ENCODE measurements around the gene SH2D6. TPM values are rescaled to one million over a fixed set of nuclear protein-coding genes. Genes with fewer than 3 reads are reported as not detected.

Gene SH2D6
- 1 to 10 TPM in 3 of 6 experiments, under 1 TPM in 1, not detected in 2; 0.40 to 3.7 (median 2.3) TPM for total RNA-seq
- long read RNA-seq = 0 reads

DNA sequence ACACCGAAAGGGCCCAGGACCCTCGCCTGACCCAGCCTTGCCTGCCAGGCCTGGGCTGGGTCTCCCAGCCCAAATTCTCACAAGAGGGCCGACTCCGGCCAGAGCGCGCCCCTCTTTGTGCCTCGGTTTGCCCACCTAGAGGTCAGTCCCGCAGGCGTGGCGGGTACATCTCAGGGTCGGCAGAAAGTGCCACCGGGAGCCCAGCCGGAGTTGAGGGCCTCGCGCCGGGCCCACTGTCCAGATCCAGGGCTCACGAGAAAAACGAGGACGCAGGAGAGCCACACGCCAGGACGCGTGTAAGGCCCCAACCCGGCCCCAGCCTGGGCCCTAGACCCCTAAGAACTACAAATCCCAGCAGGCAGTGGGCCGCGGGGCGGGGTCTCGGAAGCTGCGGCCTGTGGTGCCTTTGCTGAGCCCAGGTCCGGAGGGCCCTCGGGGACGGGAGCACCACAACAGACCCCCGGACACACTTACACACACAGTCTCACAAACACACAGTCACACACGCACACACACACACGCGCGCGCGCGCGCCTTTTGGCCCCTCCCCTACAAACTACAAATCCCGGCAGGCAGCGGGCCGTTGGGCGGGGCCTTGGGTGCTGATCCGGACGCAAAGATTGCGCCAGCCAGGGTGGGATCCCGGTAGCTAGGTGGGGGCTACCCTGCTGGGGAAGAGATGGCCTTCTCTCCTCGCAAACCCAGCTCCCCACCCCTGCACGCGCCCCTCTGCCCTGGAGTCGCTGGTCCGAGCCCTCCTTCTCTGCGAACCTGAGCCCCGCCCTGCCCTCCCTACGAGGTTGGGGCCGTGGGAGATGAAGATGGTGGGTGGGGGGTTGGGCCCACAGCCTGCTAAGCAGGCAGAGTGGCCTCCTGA, at the start of gene SH2D6:
Gene SH2D6 (plus strand): TSS at position 583 of the 877 bp plus-strand sequence. CDS start 10,752 bp downstream, outside the sequence.
- WGBS (ENCODE audit: insufficient coverage, low coverage, low lambda C conversion rate, missing lambda C conversion rate) = 3% methylated on average over 7 of the region's 57 CpGs
- peak; percentile 55 for TF ChIP-seq POLR2A (IDR thresholded peaks at IDR 0.05)
- TF ChIP-seq, protein P1, sequence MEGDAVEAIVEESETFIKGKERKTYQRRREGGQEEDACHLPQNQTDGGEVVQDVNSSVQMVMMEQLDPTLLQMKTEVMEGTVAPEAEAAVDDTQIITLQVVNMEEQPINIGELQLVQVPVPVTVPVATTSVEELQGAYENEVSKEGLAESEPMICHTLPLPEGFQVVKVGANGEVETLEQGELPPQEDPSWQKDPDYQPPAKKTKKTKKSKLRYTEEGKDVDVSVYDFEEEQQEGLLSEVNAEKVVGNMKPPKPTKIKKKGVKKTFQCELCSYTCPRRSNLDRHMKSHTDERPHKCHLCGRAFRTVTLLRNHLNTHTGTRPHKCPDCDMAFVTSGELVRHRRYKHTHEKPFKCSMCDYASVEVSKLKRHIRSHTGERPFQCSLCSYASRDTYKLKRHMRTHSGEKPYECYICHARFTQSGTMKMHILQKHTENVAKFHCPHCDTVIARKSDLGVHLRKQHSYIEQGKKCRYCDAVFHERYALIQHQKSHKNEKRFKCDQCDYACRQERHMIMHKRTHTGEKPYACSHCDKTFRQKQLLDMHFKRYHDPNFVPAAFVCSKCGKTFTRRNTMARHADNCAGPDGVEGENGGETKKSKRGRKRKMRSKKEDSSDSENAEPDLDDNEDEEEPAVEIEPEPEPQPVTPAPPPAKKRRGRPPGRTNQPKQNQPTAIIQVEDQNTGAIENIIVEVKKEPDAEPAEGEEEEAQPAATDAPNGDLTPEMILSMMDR (IDR thresholded peaks at IDR 0.05) = no peak
- H3K4me1 ChIP-seq = peaks cover 4 to 54% (median 27%) of the 10 kb centered on the region in 4 donors

DNA sequence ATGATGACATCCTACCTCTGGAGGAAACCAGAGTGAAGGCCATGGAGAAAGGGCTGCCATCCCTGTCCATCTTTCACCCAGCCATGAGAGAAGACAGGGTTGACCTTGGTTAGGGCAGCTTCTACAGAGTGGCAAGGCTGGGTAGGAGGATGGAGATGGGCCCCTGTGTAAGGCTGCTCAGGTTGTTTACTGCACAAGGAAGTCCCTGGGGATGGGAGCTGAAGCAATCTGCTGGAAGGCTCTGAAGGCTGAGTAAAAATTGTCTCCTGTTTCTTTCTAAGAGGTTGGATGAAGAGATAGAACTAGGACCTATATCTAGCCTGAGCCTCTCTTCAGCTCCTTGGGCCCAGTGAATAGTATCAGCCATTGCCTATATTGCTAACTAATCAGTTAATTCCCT, 49.6 kb upstream of the SH2D6 start:
- no peaks in the 10 kb centered on the region for H3K36me3 ChIP-seq
- H3K9me3 ChIP-seq = no peaks in the 10 kb centered on the region
- peaks cover 0 to 14% (median 3%) of the 10 kb centered on the region in 4 donors for H3K4me1 ChIP-seq
- H3K27ac ChIP-seq = no peak overlapping the region
- H3K27me3 ChIP-seq = no peaks in the 10 kb centered on the region
- no peak for TF ChIP-seq POLR2A (IDR thresholded peaks at IDR 0.05)
- TF ChIP-seq, protein P1 (IDR thresholded peaks at IDR 0.05) = no peak
- H3K4me3 ChIP-seq = no peak overlapping the region
- no peak for DNase-seq
- intact Hi-C loops (cut with DNase I) = no loop called here
- ATAC-seq = no peak

More for the DNA sequence above, at the start of gene SH2D6:
- intact Hi-C loops (cut with DNase I) = loop anchor here in 1 of 2 donors (5.0 kb wide), 1 partner anchor 134 kb away; no protein-coding TSS in a partner anchor
- H3K9me3 ChIP-seq = no peaks in the 10 kb centered on the region
- H3K4me3 ChIP-seq = peak within 1 kb of the TSS; percentile 59 to 80 (median 74)
- peak within 1 kb of the TSS; percentile 84 to 92 (median 90) for H3K27ac ChIP-seq
- peak; percentile 84 to 85 (median 85) for DNase-seq
- no peaks in the 10 kb centered on the region for H3K36me3 ChIP-seq
- H3K27me3 ChIP-seq = no peaks in the 10 kb centered on the region
- ATAC-seq = peak; percentile 58 to 70 (median 63)

DNA sequence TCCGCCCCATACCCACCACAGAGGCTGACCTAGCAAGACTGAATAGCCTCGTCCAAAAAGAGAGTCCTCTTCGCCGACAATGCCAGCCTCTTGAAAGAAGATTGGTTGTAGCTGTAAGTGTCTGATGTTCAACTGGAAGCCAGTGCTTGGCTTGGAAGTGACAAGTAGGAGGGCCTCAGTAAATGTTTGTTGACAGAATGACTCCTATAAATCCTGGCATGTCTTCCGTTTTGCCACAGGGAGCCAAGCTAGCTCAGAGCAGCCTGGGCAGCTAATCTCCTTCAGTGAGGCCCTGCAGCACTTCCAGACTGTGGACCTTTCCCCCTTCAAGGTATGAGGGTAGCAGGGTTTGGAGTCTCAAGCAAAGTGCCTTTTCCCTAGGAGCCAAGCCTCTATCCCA, 49.0 kb upstream of the SH2D6 start:
- ATAC-seq (peak in 1 of 4 donors; percentile 36), DNase-seq (no peak)
- Histone ChIP-seq H3K4me1 (peaks cover 0 to 14% (median 3%) of the 10 kb centered on the region in 4 donors), H3K27me3 (no peaks in the 10 kb centered on the region), H3K9me3 (no peaks in the 10 kb centered on the region), H3K36me3 (no peaks in the 10 kb centered on the region), H3K4me3 (no peak overlapping the region), H3K27ac (no peak overlapping the region)
- TF ChIP-seq, protein P1 (IDR thresholded peaks at IDR 0.05) = no peak
- no peak for TF ChIP-seq POLR2A (IDR thresholded peaks at IDR 0.05)
- WGBS (ENCODE audit: insufficient coverage, low coverage, low lambda C conversion rate, missing lambda C conversion rate) = 100% methylated on average over 1 of the region's 5 CpGs
- intact Hi-C loops (cut with DNase I) = no loop called here

DNA sequence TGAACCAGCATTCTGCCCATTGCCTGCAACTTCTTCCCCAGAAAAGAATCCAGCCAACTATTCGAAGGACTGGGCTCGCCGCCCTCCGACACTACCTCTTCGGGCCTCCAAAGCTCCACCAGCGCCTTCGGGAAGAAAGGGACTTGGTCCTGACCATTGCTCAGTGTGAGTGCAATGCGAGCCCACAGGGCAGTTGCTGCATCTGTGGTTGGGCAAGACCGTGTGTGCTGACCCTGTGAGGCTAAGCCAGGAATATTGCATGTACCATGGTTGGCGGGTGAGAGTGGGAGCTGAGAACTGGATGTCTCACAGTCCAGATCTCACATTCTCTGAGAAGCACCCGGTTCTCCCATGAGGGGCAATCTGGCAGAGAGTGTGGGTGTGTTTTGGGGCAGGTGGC, 47.5 kb upstream of the SH2D6 start:
- Histone ChIP-seq H3K36me3 (no peaks in the 10 kb centered on the region), H3K27me3 (no peaks in the 10 kb centered on the region), H3K4me1 (peaks cover 0 to 4% (median 1%) of the 10 kb centered on the region in 4 donors), H3K27ac (no peak overlapping the region), H3K9me3 (no peaks in the 10 kb centered on the region), H3K4me3 (no peak overlapping the region)
- DNase-seq (no peak), ATAC-seq (peak in 1 of 4 donors; percentile 20)
- WGBS (ENCODE audit: insufficient coverage, low coverage, low lambda C conversion rate, missing lambda C conversion rate) = 93% methylated on average over 2 of the region's 11 CpGs
- no peak for TF ChIP-seq POLR2A (IDR thresholded peaks at IDR 0.05)
- intact Hi-C loops (cut with DNase I) = no loop called here
